Measurements from ENCODE around the gene ABHD12.

GRCh38 chr20:25352746-25353145 lies 37.9 kb downstream of the ABHD12 start:
- TF ChIP-seq CTCF (IDR thresholded peaks at IDR 0.05; ENCODE audit: borderline replicate concordance, extremely low read depth, low read length, poor library complexity, severe bottlenecking) (no peak), EZH2 (IDR thresholded peaks at IDR 0.05; ENCODE audit: borderline replicate concordance, low read depth, low read length, severe bottlenecking) (no peak)

All from DND-41 (cell line).